Mucosa of gallbladder (tissue), 1 donor: Measurements from ENCODE around the gene HLA-DQB2. TPM values are rescaled to one million over a fixed set of nuclear protein-coding genes. Genes with fewer than 3 reads are reported as not detected.
"Not testable (repeated sequence)": the region's sequence is repeated elsewhere in the genome, so short reads cannot be mapped to it uniquely, and the experiment has no call there.

ENCODE experiments used
- DNase-seq: peaks from one replicate; pipeline ENCODE4 v3.0.0-alpha.2; 2020; ENCODE audit warnings: low spot score
- total RNA-seq: library from RNA; stranded (reverse); gene quantifications from one replicate; pipeline ENCODE4 v1.2.1, GENCODE V29; 2021
- donor health status: DM: no; HTN: no; CAD: no.

HLA-DQB2 gene
- total RNA-seq, 1 donor from 2014 or later = 4.0 TPM

- DNase-seq = not testable (repeated sequence)
These were observed 17.7 kb downstream of the HLA-DQB2 start for GRCh38 chr6:32745649-32746048.

DNA sequence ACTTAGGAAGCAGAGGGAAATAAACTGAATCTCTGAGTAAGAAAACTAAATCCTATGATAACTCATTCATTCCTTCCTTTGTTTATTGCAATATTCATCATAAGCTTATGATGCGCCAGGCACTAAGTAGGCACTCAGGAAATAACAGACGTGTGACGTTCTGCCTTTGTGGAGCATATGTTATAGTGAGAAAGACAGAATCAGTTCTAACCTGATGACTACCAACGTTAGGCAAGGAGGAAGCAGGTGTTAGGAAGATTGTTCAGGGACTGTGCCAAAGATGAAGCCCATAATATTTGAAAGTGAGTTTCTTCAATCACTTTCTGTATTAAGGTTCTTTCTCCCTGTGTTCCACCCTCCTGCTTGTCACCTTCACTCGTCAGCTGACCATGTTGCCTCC lies 18.6 kb downstream of the HLA-DQB2 start:
- DNase-seq = no peak

- DNase-seq = no peak
These were observed 21.0 kb downstream of the HLA-DQB2 start for GRCh38 chr6:32742374-32742773.

- DNase-seq = no peak
These were observed 22.0 kb downstream of the HLA-DQB2 start, which contains the start of gene HLA-DQA2 for GRCh38 chr6:32741031-32741960. Gene HLA-DQA2, plus strand, starts transcription at chr6:32741391. Its CDS starts 53 bp downstream, at chr6:32741444.

GRCh38 chr6:32738126-32738525 lies 25.2 kb downstream of the HLA-DQB2 start:
- DNase-seq = no peak

GRCh38 chr6:32718879-32719278 lies 44.5 kb downstream of the HLA-DQB2 start:
- no peak for DNase-seq

- no peak for DNase-seq
These were observed 46.9 kb downstream of the HLA-DQB2 start for GRCh38 chr6:32716396-32716795.

DNA sequence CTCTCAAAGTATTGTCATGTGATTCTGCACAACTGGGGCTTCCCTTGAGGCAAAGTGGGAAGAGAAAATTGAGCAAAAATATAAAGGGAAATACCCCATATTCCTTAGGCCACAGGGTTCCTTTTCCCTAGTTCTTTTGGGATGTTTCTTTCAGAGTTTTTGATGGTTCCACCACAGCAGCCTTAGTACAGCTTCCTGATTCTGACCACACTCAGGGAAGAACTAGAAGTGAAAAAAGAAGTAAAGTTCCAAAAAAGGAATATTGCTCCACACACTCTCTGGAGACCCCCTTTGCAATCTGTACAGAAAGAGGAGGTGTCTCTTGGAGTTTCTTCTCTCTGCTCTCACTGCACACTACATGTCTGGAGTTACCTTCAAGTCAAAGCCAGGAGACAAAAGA lies 50.1 kb downstream of the HLA-DQB2 start:
- no peak for DNase-seq

DNA sequence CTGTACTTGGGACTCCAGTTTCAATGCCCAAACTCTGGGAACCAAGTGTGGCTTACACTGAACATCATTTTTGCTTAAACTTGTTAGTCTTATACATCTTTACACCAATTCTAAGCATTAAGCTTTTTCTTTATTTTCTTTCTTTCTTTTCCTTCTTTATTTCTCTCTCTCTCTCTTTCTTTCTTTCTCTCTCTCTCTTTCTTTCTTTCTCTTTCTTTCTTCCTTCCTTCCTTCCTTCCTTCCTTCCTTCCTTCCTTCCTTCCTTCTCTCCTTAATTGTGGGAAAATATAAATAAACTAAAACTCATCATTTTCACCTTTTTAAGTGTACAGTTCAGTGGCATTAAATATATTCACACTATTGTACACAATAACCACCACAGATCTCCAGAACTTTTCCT lies 53.7 kb downstream of the HLA-DQB2 start:
- DNase-seq = no peak

Other genes with a start within 250 kb of the HLA-DQB2 start
- gene HLA-DRB5, start 233.2 kb downstream of the HLA-DQB2 start, total RNA-seq = 48.0 TPM
- 174 TPM for gene HLA-DRB1, start 173.7 kb downstream of the HLA-DQB2 start, total RNA-seq
- 38.8 TPM for gene HLA-DQA1, start 126.1 kb downstream of the HLA-DQB2 start, total RNA-seq
- gene HLA-DQB1, start 96.9 kb downstream of the HLA-DQB2 start, total RNA-seq = 23.2 TPM
- gene HLA-DQA2, start 22.1 kb downstream of the HLA-DQB2 start, total RNA-seq = 2.4 TPM
- 0.69 TPM for gene HLA-DOB, start 53.5 kb upstream of the HLA-DQB2 start, total RNA-seq
- 40.4 TPM for gene TAP2, start 75.2 kb upstream of the HLA-DQB2 start, total RNA-seq
- 73.7 TPM for gene PSMB8, start 80.5 kb upstream of the HLA-DQB2 start, total RNA-seq
- 41.3 TPM for gene TAP1, start 90.2 kb upstream of the HLA-DQB2 start, total RNA-seq
- gene PSMB9, start 90.7 kb upstream of the HLA-DQB2 start, total RNA-seq = 31.2 TPM
- gene HLA-DMB, start 177.5 kb upstream of the HLA-DQB2 start, total RNA-seq = 43.2 TPM
- gene HLA-DMA, start 189.6 kb upstream of the HLA-DQB2 start, total RNA-seq = 68.2 TPM
- 150 TPM for gene BRD2, start 205.1 kb upstream of the HLA-DQB2 start, total RNA-seq
- gene HLA-DOA, start 246.1 kb upstream of the HLA-DQB2 start, total RNA-seq = 8.4 TPM